Glutamatergic neuron (in vitro differentiated cells): ENCODE measurements around the gene LDLRAP1. TPM values are rescaled to one million over a fixed set of nuclear protein-coding genes. Genes with fewer than 3 reads are reported as not detected.

Source experiments
- DNase-seq: peaks from one replicate; pipeline ENCODE4 v3.0.0; 2022
- H3K27ac Mint-ChIP-seq: one replicate; pipeline ENCODE4 v1.8.0; 2020; ENCODE audit warnings: mild to moderate bottlenecking, mixed read lengths, inconsistent platforms; ENCODE audit not compliant: unreplicated experiment
- H3K27me3 Mint-ChIP-seq: one replicate; pipeline ENCODE4 v1.8.0; 2020; ENCODE audit warnings: mild to moderate bottlenecking, moderate library complexity, mixed read lengths, inconsistent platforms; ENCODE audit not compliant: unreplicated experiment
- H3K36me3 Mint-ChIP-seq: one replicate; pipeline ENCODE4 v1.8.0; 2020; ENCODE audit warnings: mild to moderate bottlenecking, mixed read lengths, inconsistent platforms; ENCODE audit not compliant: unreplicated experiment
- H3K4me1 Mint-ChIP-seq: one replicate; pipeline ENCODE4 v1.8.0; 2020; ENCODE audit warnings: mild to moderate bottlenecking, low read depth, mixed read lengths, inconsistent platforms; ENCODE audit not compliant: unreplicated experiment
- H3K4me3 Mint-ChIP-seq: one replicate; pipeline ENCODE4 v1.8.0; 2020; ENCODE audit warnings: mild to moderate bottlenecking, mixed read lengths, inconsistent platforms; ENCODE audit not compliant: unreplicated experiment
- H3K9me3 Mint-ChIP-seq: one replicate; pipeline ENCODE4 v1.8.0; 2020; ENCODE audit warnings: mild to moderate bottlenecking, moderate library complexity, mixed read lengths, inconsistent platforms; ENCODE audit not compliant: unreplicated experiment
- CTCF ChIP-seq: fragments of 200-600 bp; sonication (generic); IDR thresholded peaks from one replicate; pipeline ENCODE4 v1.5.0; 2021; ENCODE audit not compliant: partially characterized antibody, unreplicated experiment
- total RNA-seq: library from RNA; stranded (reverse); fragmentation: NEBNext Ultra II Directional; extraction: Animal tissue kit (Norgen Biotek cat#: 25700); gene quantifications from one replicate; pipeline ENCODE4 v1.2.1, GENCODE V29; 2021; ENCODE audit not compliant: unreplicated experiment

The LDLRAP1 gene
- total RNA-seq, 1 donor from 2014 or later: 2.4 TPM

- no peak for TF ChIP-seq CTCF
- H3K9me3 Mint-ChIP-seq: peaks cover 7% of the 10 kb centered on the region
- DNase-seq: no peak
- no peaks in the 10 kb centered on the region for H3K36me3 Mint-ChIP-seq
- no peak overlapping the region for H3K4me3 Mint-ChIP-seq
- H3K27me3 Mint-ChIP-seq: peaks cover 3% of the 10 kb centered on the region
- no peak overlapping the region for H3K27ac Mint-ChIP-seq
- peaks cover 24% of the 10 kb centered on the region for H3K4me1 Mint-ChIP-seq
These were observed 28.7 kb downstream of the LDLRAP1 start for GRCh38 chr1:25572107-25572506.

- TF ChIP-seq CTCF: peak; percentile 84
- peaks cover 7% of the 10 kb centered on the region for H3K9me3 Mint-ChIP-seq
- no peaks in the 10 kb centered on the region for H3K36me3 Mint-ChIP-seq
- DNase-seq: peak; percentile 86
- no peak overlapping the region for H3K4me3 Mint-ChIP-seq
- peaks cover 22% of the 10 kb centered on the region for H3K4me1 Mint-ChIP-seq
- H3K27ac Mint-ChIP-seq: no peak overlapping the region
- H3K27me3 Mint-ChIP-seq: peaks cover 3% of the 10 kb centered on the region
These were observed 29.5 kb downstream of the LDLRAP1 start for GRCh38 chr1:25572708-25573590.

- no peak overlapping the region for H3K4me3 Mint-ChIP-seq
- peaks cover 19% of the 10 kb centered on the region for H3K4me1 Mint-ChIP-seq
- H3K27ac Mint-ChIP-seq: no peak overlapping the region
- DNase-seq: no peak
- TF ChIP-seq CTCF: no peak
- H3K27me3 Mint-ChIP-seq: peaks cover 3% of the 10 kb centered on the region
- no peaks in the 10 kb centered on the region for H3K36me3 Mint-ChIP-seq
- peaks cover 7% of the 10 kb centered on the region for H3K9me3 Mint-ChIP-seq
These were observed 30.2 kb downstream of the LDLRAP1 start for GRCh38 chr1:25573591-25573930.

- Mint-ChIP-seq H3K27ac (no peak overlapping the region), H3K4me3 (no peak overlapping the region), H3K27me3 (peaks cover 3% of the 10 kb centered on the region), H3K4me1 (peaks cover 22% of the 10 kb centered on the region), H3K36me3 (no peaks in the 10 kb centered on the region), H3K9me3 (peaks cover 7% of the 10 kb centered on the region)
- TF ChIP-seq CTCF: no peak
- no peak for DNase-seq
These were observed 30.6 kb downstream of the LDLRAP1 start for GRCh38 chr1:25573961-25574360.

- H3K27ac Mint-ChIP-seq: no peak overlapping the region
- peaks cover 7% of the 10 kb centered on the region for H3K27me3 Mint-ChIP-seq
- H3K4me3 Mint-ChIP-seq: no peak overlapping the region
- H3K4me1 Mint-ChIP-seq: peaks cover 21% of the 10 kb centered on the region
- TF ChIP-seq CTCF: no peak
- DNase-seq: no peak
- peaks cover 2% of the 10 kb centered on the region for H3K9me3 Mint-ChIP-seq
- no peaks in the 10 kb centered on the region for H3K36me3 Mint-ChIP-seq
These were observed 31.8 kb downstream of the LDLRAP1 start for GRCh38 chr1:25575191-25575590.
